Measurements from ENCODE around the gene BRINP1.

Gene BRINP1

DNA sequence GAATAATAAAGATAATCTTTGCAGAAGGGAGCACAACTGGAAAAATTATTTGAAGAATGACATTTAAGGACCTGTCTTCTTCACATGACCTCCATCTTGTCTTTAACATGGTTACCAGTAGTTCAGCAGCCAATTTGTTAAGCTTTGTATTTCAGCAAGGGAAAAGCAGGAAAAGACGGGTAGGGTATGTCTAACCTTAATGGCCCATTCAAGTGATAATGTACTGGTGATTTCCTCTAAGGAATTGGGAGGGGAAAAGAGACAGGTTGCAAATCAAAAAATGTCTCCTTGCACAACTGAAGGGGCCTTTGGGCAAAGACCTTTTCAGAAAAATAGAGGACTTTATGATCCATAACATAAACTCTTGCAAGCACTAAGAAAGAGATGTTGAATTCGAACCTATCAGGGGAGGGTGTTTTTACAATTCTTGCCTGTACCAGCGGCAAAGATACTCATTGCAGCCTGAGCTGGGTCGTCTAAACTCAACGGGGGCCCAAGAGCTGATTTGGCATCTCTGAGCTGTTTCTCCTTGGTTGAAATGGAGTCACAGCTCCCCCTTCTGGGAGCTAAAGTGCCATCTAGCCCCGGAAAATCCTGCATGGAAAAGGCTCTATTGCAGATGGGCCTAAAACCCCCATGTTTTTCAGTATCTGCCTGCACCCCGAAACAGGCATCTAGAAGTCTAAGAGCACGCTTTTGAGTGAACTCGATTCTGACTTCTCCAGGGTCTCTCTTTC is 3.8 kb downstream of the BRINP1 start:
- no peak overlapping the region for H3K27ac ChIP-seq
- no peaks in the 10 kb centered on the region for H3K4me1 ChIP-seq (ENCODE audit: control insufficient read depth in 1 of 2, insufficient read depth in 1 of 2, low read depth in 1 of 2, low read length in 1 of 2)
- peaks cover 48% of the 10 kb centered on the region for H3K27me3 ChIP-seq
- TF ChIP-seq, protein P1, sequence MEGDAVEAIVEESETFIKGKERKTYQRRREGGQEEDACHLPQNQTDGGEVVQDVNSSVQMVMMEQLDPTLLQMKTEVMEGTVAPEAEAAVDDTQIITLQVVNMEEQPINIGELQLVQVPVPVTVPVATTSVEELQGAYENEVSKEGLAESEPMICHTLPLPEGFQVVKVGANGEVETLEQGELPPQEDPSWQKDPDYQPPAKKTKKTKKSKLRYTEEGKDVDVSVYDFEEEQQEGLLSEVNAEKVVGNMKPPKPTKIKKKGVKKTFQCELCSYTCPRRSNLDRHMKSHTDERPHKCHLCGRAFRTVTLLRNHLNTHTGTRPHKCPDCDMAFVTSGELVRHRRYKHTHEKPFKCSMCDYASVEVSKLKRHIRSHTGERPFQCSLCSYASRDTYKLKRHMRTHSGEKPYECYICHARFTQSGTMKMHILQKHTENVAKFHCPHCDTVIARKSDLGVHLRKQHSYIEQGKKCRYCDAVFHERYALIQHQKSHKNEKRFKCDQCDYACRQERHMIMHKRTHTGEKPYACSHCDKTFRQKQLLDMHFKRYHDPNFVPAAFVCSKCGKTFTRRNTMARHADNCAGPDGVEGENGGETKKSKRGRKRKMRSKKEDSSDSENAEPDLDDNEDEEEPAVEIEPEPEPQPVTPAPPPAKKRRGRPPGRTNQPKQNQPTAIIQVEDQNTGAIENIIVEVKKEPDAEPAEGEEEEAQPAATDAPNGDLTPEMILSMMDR (IDR thresholded peaks at IDR 0.05) = no peak
- H3K4me3 ChIP-seq (ENCODE audit: low read depth in 1 of 2, low read length in 1 of 2) = no peak overlapping the region
- no peaks in the 10 kb centered on the region for H3K36me3 ChIP-seq
- H3K9me3 ChIP-seq = no peaks in the 10 kb centered on the region

DNA sequence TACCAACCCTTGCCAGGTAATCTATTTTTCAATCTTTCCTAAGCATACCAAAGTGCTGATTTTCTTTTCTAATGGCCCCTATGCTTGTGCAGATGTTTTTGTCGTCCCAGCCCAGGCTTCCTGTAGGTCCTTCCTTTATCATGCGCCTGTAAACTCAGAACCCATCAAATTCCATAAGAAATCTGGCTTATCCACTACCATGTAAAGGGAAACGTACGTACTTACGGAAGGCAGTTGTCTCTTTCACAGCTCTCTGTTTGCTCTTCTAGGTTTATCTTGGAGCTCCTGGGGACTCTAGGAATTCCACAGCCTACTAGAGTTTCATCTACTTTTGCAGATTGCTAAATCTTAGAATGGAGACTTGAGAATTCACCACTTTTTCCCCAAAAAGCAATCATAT is 9.0 kb downstream of the BRINP1 start:
- no peaks in the 10 kb centered on the region for H3K27me3 ChIP-seq
- TF ChIP-seq, protein P1 (IDR thresholded peaks at IDR 0.05) = no peak
- H3K36me3 ChIP-seq = no peaks in the 10 kb centered on the region
- no peak overlapping the region for H3K27ac ChIP-seq
- no peaks in the 10 kb centered on the region for H3K4me1 ChIP-seq (ENCODE audit: control insufficient read depth in 1 of 2, insufficient read depth in 1 of 2, low read depth in 1 of 2, low read length in 1 of 2)
- no peak overlapping the region for H3K4me3 ChIP-seq (ENCODE audit: low read depth in 1 of 2, low read length in 1 of 2)
- H3K9me3 ChIP-seq = no peaks in the 10 kb centered on the region

DNA sequence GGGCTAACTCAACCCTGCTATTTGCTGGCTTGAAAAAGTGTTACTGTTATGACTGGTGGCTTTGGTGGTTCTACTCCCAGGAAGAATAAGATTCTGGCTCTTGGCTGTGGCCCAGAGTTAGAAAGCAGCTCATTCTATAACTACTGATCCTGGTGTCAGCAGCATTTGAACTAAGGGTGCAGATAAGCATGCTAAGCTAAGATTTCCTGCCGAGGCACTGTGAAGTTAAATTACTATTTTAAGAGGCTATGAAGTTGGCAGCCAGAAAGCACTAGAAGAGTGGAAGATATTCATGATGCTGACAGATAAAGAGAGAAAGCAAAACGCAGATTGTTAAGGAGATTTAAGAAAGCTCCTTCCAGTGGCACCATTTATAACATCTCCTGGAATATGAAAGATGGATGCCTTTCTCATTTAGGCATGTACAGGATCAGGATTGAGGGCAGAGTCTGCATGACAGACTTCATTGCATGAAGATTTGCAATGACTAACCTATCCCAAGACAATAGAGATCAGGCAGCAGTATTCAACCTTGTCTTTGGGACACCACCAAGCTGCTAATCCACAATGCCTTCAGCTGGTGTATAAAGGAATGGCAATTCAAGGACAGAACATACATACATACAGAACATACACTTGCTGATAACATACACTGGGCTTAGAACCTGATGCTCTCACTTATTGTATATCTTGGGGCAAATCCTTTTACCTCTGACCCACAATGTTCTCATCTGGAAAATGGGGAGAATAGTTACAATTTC is 11.7 kb downstream of the BRINP1 start:
- Histone ChIP-seq H3K9me3 (no peaks in the 10 kb centered on the region), H3K27me3 (no peaks in the 10 kb centered on the region), H3K27ac (no peak overlapping the region), H3K4me3 (ENCODE audit: low read depth in 1 of 2, low read length in 1 of 2) (no peak overlapping the region), H3K4me1 (ENCODE audit: control insufficient read depth in 1 of 2, insufficient read depth in 1 of 2, low read depth in 1 of 2, low read length in 1 of 2) (no peaks in the 10 kb centered on the region), H3K36me3 (no peaks in the 10 kb centered on the region)
- TF ChIP-seq, protein P1 (IDR thresholded peaks at IDR 0.05) = no peak

DNA sequence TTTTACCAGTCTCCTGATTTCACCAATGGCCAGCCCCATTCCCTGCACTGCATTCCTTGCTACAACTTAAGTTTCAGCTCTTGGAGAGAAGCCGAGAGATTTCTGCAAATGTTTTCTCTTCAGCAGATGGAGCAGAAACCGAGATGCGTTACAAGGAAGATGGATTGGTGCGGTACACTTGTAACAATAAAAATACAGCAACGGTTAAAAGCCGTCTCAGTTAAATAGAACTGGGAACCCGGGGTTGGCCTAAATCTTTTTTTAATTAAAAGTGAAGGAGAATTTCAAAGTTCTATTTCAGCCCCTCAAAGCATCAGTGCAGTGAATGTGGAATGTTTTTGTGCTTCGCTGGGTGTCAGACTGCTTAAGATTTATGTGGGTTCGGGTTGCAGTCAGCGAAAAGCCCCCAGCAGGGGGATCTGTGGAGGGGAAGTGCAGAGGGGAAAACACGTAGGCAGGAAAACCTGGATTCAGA is 19.8 kb downstream of the BRINP1 start:
- no peaks in the 10 kb centered on the region for H3K4me1 ChIP-seq (ENCODE audit: control insufficient read depth in 1 of 2, insufficient read depth in 1 of 2, low read depth in 1 of 2, low read length in 1 of 2)
- H3K9me3 ChIP-seq = no peaks in the 10 kb centered on the region
- no peak overlapping the region for H3K27ac ChIP-seq
- peaks cover 11% of the 10 kb centered on the region for H3K27me3 ChIP-seq
- H3K4me3 ChIP-seq (ENCODE audit: low read depth in 1 of 2, low read length in 1 of 2) = no peak overlapping the region
- no peaks in the 10 kb centered on the region for H3K36me3 ChIP-seq
- TF ChIP-seq, protein P1 (IDR thresholded peaks at IDR 0.05) = no peak

DNA sequence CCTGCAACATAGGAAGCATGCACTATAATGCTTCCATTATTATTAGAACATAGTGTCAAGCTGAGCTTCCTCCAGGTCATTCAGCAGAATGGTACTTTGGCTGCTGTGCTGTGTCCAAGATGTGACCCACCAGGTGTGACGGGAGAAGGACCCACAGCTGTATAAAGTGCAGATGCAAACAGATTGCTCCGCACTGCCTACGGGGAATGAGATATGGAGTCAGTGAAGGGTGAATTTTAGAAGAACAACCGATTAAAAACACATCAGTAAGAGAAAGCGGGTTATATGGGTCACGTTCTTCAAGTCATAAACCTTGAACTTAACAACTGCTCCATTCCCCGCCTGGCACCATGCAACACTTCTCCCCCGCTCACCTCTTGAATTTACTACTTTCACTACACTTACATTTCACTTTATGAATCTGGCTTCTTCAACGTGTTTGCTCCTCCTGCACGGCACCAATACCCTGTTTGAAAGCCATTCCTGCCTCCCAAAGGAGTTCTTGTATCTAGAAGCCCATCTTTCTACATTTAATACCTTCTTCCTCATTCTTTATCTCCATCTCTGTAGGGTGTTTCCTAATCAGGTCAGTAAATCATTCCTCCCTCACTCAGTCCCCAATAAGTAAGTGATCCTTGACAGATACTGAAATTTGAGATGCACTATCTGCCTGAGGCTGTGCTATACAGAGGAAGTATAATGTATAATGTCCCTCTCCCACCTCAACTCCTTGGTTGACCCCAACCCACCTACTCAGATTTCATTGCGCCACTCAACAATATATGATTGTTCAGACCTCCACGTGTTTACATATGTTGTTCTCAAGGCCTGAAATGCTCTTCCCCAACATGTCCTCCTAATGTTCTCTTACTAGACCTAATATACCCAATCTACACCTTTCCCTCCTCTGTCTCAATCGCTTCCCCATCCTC is 25.9 kb downstream of the BRINP1 start:
- TF ChIP-seq, protein P1 (IDR thresholded peaks at IDR 0.05) = no peak
- no peaks in the 10 kb centered on the region for H3K9me3 ChIP-seq
- no peak overlapping the region for H3K4me3 ChIP-seq (ENCODE audit: low read depth in 1 of 2, low read length in 1 of 2)
- H3K27ac ChIP-seq = no peak overlapping the region
- no peaks in the 10 kb centered on the region for H3K4me1 ChIP-seq (ENCODE audit: control insufficient read depth in 1 of 2, insufficient read depth in 1 of 2, low read depth in 1 of 2, low read length in 1 of 2)
- no peaks in the 10 kb centered on the region for H3K36me3 ChIP-seq
- H3K27me3 ChIP-seq = no peaks in the 10 kb centered on the region
